ENCODE results near the gene USP47.
A peak's percentile ranks its signal among the peaks of the same experiment; 100 is the strongest.

USP47 gene, protein sequence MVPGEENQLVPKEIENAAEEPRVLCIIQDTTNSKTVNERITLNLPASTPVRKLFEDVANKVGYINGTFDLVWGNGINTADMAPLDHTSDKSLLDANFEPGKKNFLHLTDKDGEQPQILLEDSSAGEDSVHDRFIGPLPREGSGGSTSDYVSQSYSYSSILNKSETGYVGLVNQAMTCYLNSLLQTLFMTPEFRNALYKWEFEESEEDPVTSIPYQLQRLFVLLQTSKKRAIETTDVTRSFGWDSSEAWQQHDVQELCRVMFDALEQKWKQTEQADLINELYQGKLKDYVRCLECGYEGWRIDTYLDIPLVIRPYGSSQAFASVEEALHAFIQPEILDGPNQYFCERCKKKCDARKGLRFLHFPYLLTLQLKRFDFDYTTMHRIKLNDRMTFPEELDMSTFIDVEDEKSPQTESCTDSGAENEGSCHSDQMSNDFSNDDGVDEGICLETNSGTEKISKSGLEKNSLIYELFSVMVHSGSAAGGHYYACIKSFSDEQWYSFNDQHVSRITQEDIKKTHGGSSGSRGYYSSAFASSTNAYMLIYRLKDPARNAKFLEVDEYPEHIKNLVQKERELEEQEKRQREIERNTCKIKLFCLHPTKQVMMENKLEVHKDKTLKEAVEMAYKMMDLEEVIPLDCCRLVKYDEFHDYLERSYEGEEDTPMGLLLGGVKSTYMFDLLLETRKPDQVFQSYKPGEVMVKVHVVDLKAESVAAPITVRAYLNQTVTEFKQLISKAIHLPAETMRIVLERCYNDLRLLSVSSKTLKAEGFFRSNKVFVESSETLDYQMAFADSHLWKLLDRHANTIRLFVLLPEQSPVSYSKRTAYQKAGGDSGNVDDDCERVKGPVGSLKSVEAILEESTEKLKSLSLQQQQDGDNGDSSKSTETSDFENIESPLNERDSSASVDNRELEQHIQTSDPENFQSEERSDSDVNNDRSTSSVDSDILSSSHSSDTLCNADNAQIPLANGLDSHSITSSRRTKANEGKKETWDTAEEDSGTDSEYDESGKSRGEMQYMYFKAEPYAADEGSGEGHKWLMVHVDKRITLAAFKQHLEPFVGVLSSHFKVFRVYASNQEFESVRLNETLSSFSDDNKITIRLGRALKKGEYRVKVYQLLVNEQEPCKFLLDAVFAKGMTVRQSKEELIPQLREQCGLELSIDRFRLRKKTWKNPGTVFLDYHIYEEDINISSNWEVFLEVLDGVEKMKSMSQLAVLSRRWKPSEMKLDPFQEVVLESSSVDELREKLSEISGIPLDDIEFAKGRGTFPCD (N-terminal part only)

DNA sequence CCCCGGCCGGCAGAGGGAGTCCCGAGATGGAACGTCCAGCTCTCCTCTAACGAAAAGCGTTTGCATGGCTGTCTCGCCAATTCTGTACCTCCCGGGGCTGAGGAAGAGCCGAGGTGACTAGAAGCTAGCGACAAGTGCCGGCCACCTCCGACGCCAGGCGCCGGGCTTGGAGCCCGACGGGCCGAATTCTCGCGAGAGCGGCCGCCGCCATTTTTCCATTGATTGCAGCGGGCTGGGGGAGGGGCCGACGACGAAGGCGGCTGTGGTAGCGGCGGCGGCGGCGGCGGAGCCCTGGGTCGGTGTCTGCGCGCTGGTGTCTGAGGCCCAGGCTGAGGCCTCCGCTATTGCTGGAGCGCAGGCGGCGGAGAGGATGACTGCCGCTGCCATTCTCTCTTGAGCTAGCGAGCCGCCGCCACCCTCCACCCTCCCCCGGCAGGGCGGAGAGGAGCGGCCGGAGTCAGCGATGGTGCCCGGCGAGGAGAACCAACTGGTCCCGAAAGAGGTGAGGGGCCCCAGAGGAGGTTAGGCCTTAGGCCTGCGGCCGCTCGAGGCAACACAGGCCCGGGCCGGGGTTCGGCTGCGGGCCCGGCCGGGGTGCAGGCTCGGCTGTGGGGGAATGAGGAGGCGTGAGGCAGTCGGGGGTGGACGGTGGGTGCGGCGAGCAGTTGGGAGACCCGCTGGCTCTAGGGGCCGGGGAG is at the start of gene USP47:
TSS of gene USP47 (plus strand) at position 250 of the 698 bp plus-strand sequence. CDS start at position 464, 214 bp downstream.
- DNase-seq (ENCODE audit: low spot score), result peak; percentile 82

DNA sequence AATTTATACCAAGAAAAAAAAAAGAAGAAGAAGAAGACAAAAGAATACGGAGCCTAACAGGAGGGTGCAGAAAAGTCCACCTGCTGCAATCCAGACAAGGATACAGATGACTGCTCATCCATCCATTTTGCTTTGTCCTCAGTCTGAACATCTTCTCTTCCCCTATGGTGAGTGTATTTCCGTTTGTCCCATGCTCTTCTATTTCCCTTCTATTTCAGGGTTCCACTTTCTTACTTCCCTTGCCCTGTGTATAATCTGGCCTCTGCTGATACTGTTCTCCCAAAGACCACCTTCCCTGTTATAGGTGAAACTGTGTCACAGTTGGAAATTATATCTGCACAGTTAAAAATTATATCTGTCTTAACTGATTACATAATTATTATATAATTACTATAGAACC is 48.7 kb upstream of the USP47 start:
- DNase-seq (ENCODE audit: low spot score), result no peak

DNA sequence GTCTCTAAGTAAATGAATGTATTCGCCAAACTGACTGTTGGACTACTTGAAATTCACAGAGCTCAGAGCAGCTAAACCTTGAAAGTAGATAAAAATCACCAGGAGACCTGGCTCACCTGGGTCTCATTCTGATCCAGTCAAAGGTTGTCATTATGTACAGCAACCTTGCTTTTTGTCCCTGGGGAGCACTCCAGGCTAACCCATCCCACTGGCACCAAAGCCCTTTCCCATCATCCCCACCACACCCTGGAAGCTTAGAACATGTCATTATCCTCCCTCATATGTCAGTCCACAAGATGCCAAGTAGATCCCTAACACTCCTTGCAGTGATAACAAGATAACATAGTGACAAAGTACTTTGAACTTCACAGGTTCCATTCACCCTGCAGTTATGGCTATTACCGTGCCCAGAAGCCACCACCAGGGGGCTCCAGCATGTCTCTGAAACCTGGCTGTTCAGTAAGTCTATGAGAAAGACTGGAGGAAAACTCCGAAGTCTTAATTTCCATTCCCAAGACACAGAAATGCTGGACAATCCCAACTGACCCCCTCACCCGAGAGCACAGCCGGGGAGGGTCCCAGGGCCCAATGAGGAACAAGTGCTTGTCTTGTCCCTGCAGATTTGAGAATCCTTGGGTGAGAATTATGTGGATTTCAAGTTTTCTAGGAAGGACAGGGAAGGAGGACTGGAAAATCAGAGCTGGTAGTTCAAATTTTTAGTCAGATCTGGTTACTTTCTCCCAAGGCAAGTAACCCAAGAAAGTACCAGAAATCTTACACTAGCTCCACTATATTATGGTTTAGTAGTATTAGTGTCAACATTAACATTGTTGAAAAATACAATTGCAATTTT is 43.0 kb upstream of the USP47 start:
- DNase-seq (ENCODE audit: low spot score), result peak; percentile 82

DNA sequence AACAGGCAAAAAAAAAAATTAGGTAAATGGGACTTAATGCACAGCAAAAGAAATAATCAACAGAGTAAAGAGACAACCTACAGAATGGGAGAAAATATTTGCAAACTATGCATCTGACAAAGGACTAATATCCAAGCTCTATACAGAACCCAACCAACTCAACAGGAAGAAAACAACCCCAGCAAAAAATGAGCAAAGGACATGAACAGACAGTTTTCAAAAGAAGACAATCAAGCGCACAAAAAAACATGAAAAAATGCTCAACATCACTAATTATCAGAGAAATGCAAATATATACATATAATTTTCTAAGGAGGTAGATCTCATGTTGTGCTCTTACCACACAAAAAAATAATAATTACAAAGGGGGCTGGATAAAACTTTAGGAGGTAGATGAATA is 36.5 kb upstream of the USP47 start:
- DNase-seq (ENCODE audit: low spot score), result no peak

DNA sequence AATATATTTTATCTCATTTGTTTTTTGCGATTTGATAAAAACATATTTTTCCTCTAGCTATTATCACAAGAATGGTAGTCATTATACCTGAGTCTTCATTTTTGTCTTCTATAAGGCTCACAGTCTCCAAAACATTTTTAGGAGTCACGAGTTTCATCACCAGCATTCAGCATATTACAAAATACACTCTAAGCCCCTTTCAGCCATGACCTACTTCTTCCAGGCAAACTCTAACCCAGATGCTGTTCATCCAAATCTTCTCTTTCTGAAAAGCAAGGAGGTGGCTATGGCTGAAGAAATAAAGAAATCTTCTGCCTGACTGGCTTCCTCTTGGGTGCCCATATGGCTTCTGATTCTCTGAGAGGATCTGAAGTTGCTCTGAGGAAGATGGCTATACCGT is 35.7 kb upstream of the USP47 start:
- no peak for DNase-seq (ENCODE audit: low spot score)

DNA sequence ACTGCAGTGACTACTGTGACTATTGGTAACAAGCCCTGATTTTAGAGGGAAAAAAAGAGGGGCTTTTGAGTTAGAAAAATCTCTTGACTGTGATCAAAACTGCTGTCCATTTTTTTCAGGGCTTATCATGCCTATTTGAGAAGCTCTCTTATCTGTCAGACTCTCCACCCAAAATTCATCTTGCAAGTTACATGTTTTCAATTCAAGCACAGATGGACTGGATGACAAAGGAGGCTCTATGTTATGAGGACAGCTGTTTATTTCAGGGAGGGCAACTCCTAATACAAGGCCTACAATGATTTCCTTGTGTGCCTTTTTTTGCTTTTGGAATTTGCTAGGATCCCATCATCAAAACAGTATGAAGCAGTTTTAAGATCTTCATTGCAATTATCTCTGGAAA is 35.2 kb upstream of the USP47 start:
- DNase-seq (ENCODE audit: low spot score), result peak; percentile 88

- no peak for DNase-seq (ENCODE audit: low spot score)
Observed at GRCh38 chr11:11807811-11808782, 33.7 kb upstream of the USP47 start.

DNA sequence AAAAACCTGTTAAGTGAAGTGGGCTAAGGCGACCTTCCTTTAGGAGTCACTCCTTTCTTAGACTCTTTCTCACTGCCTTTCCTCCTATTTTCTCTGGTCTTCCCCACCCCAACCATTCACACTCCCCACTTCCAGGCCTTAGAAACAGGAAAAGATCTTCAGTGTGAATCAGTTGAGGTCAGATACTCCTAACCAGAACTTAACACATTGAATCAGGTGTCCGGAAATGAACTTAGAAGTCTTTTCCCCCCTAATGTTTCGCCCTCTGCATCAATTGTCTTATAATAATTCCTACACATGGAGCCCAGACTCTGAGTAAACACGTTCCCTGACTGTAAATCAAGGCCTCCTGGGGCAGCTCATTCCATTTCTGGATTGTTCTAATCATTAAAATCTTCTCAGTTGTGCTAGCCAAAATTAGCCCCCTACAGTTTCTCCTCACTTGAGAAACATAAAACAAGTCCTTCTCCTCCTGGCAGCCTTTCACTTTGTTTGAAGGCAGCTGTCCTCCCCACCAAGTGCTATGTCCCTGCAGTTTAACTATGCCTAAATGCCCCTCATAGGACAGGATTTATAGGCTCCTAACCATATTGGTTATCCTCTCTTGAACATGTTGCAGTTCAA is 32.7 kb upstream of the USP47 start:
- DNase-seq (ENCODE audit: low spot score), result no peak

GRCh38 chr11:11810764-11811726 is 30.7 kb upstream of the USP47 start:
- DNase-seq (ENCODE audit: low spot score), result no peak

DNA sequence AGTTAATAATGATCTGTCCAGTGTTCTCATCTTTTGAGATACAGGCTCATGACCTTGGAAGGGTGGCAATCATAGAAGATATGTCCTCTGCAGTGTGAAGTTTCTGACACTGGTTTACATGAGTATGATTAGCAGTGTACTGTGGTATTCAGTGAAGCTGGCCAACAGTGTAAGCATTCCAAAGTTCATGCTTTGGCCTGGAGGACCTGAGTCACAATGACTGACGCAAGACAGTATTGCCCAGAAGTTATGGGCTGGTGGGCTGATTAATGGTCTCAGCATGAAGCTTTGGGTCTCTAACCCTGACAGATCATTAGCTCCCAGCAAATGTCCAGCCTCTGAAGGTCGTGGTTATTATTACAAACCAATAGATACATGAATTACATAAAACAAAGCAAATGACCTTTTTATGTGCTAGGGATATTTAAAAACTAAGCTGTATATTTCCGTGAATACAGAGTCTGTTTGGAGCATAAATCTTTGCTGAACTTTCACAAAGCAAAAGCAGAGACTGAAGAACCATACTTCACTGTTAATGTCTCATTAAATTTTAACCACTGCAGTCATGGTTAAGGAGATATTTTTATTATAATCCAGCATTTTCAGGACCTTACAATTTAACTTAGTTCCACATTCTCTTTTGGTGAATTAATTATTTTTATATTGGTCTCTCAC is 28.3 kb upstream of the USP47 start:
- DNase-seq (ENCODE audit: low spot score), result no peak

GRCh38 chr11:11814614-11815452 is 26.9 kb upstream of the USP47 start:
- DNase-seq (ENCODE audit: low spot score), result no peak

GRCh38 chr11:11816511-11817314 is 25.1 kb upstream of the USP47 start:
- DNase-seq (ENCODE audit: low spot score), result no peak

GRCh38 chr11:11817957-11818356 is 23.8 kb upstream of the USP47 start:
- no peak for DNase-seq (ENCODE audit: low spot score)

DNA sequence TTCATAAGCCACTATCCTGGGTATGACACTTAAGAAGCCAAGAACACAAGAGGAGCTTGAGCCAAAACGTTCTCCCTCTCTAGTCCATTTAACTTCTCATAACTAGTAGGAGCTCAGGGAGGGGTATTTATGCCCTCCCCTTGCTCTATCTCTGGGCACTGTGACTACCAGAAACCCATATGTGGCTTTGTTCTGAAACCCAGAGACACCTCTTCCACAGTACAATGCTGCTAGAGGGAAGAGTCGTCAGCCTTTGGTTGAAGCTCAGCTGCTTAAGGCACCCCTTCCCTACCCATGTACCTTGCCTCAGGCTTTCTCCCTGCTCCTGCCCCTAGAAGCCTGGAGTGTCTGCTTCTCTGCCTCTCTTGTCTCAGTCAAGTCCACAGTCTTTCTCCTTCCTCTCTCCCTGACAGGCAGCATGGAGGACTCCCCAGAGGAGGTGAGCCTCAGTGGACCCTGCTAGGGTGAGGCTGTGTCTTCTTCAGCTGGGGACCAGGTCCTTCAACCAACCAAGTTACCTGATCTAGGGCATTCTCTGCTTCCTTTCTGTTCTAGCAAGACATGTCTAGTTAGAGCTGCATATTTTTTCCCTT is 23.1 kb upstream of the USP47 start:
- DNase-seq (ENCODE audit: low spot score), result no peak

DNA sequence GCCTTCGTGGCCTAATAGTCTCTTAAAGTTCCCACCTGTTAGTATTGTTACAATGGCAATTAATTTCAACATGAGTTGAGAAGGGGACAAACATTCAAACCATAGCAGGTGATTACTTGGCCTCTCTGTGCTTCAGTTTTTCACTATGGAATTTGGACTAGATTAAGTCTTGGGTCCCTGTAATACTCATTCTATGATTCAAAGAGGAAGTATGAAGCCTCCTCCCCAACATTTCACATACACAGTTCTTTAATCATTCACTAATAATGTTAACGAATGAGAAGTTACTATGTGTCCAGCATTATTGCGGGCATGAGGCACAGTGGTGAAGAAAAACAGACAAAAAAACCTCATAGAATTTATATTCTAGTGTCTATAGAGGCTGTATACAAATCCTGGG is 19.9 kb upstream of the USP47 start:
- no peak for DNase-seq (ENCODE audit: low spot score)

Measured in Ammon's horn (tissue), 1 donor.